Measurements from ENCODE around the gene POC1A.

Gene POC1A

DNA sequence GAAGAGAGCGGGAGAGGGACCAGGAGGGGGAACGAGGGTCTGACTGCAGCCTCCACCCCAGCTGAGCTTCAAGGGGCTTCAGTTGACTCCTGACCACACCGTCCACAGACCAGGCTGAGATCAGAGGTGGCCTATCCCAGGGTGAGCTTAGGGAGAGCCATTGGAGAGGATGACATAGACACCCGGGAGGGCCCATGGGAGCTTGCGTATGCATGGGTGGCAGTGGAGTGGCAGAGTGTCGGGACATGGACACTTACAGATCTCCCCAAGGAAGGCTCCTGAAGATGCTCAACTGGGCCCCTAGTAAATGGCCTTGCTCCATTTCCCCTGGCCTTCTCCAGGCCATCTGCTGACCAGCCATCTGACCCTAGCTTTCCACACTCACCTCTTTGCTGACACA, 31.1 kb upstream of the POC1A start:
- no peak for DNase-seq (ENCODE audit: extremely low spot score)
- ChIA-PET CTCF (interaction anchor here (1.5 to 3.8 kb wide), 3 partner anchors 10 to 23 kb away, joined by 5 to 17 read pairs (median 6); no protein-coding TSS in a partner anchor), POLR2A (no interaction called here)
- TF ChIP-seq, protein P1, sequence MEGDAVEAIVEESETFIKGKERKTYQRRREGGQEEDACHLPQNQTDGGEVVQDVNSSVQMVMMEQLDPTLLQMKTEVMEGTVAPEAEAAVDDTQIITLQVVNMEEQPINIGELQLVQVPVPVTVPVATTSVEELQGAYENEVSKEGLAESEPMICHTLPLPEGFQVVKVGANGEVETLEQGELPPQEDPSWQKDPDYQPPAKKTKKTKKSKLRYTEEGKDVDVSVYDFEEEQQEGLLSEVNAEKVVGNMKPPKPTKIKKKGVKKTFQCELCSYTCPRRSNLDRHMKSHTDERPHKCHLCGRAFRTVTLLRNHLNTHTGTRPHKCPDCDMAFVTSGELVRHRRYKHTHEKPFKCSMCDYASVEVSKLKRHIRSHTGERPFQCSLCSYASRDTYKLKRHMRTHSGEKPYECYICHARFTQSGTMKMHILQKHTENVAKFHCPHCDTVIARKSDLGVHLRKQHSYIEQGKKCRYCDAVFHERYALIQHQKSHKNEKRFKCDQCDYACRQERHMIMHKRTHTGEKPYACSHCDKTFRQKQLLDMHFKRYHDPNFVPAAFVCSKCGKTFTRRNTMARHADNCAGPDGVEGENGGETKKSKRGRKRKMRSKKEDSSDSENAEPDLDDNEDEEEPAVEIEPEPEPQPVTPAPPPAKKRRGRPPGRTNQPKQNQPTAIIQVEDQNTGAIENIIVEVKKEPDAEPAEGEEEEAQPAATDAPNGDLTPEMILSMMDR (IDR thresholded peaks at IDR 0.05; ENCODE audit: control extremely low read depth, extremely low read depth, low read depth, missing control alignments) = no peak

DNA sequence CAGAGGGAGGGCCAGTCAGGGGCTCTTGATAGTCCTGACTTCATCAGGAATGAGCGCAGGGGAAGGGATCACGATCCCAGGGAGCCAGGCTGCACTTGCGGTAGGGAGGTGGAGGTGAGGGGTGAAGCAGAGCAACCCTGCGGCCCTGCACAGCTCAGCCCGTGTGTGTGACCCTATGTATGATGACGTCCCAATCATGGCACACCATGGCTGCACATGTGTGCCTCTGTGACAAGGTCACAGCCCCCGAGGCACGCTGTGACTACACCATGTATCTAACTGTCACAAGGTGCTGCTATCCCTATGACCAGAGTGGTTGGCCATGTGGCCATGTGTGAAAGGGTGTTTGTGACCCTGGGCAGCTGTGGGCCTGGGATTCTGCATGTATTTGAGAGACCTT, 30.5 kb upstream of the POC1A start:
- ChIA-PET POLR2A (no interaction called here), CTCF (interaction anchor here (1.4 to 1.5 kb wide), 3 partner anchors 8 to 149 kb away, joined by 4 to 7 read pairs (median 4); no protein-coding TSS in a partner anchor)
- no peak for DNase-seq (ENCODE audit: extremely low spot score)
- TF ChIP-seq, protein P1 (IDR thresholded peaks at IDR 0.05; ENCODE audit: control extremely low read depth, extremely low read depth, low read depth, missing control alignments) = no peak

DNA sequence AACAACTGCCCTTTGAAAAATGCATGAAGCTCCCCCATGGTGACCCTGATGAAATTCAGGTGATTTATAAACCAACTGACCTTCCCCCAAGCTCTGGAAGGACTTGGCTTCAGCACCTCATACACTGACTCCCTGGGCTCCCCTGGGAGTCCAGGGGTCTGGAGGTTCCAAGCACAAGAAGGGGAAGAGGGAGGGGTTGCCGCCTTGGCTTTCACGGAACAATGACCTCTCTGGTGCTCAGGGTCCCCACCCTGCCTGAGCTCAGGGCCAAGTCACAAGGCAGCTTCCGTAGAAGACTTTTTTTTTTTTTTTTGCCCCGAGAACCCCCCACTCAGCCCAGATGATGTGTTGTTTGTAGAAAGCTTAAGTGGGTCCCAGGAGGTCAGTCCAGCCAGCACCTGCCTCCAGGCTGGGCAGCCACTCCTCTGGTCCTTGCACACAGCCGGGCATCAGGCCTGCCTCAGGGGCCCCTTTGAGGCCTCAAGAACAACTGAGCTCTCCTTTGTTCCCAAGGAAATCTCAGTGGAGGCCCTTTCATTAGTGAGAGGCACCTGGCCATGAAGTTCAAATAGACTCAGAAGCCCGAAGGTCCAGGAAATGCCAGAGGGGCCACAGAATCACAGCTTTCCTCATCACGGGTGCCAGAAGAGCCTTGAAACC, 29.7 kb upstream of the POC1A start:
- no peak for DNase-seq (ENCODE audit: extremely low spot score)
- CTCF ChIA-PET = interaction anchor here (0.8 to 1.7 kb wide), 8 partner anchors 9 to 148 kb away, joined by 3 to 7 read pairs (median 4); no protein-coding TSS in a partner anchor
- TF ChIP-seq, protein P1 (IDR thresholded peaks at IDR 0.05; ENCODE audit: control extremely low read depth, extremely low read depth, low read depth, missing control alignments) = no peak
- POLR2A ChIA-PET = no interaction called here

DNA sequence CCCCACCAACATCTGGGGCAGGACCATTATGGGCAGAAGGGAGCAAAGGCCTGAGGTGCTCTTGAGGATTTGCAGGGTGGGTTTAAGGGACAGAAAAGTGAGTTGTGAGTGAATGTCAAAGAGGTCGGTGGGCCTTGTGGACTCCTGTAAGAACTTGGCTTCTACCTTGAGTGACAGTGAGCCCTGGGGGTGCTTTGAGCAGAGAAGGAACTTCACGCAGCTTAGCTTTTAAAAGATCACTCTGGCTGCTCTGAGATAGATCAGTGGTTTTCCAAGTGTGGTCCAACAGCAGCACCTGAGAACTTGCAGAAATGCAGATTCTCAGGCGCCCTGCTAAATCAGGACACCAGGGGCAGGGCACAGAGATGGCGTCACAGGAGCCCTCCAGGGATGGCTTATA, 28.5 kb upstream of the POC1A start:
- TF ChIP-seq, protein P1 (IDR thresholded peaks at IDR 0.05; ENCODE audit: control extremely low read depth, extremely low read depth, low read depth, missing control alignments) = no peak
- CTCF ChIA-PET = interaction anchor here (1.3 to 1.7 kb wide), 2 partner anchors 11 to 14 kb away, joined by 4 to 5 read pairs; no protein-coding TSS in a partner anchor
- DNase-seq (ENCODE audit: extremely low spot score) = no peak
- POLR2A ChIA-PET = no interaction called here

DNA sequence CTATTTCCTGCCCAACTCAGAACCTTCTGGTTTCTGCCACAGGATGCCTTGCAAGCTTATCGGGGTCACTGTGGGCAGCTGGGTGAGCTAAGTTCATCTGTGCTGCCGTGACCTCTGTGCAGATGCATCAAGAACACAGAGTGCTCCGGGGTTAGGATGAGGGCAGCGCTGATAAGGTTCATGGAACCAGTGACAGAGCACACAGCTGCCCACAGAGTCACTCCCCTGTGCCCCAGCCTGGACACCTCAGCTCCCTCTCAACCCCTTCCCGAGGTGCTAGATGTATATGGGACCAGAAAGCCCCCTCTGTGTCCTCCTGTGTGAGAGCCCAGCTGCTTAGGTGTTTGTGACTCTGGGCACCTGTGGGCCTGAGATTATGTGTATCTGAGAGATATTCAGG, 28.0 kb upstream of the POC1A start:
- TF ChIP-seq, protein P1 (IDR thresholded peaks at IDR 0.05; ENCODE audit: control extremely low read depth, extremely low read depth, low read depth, missing control alignments) = no peak
- ChIA-PET POLR2A (no interaction called here), CTCF (no interaction called here)
- no peak for DNase-seq (ENCODE audit: extremely low spot score)

DNA sequence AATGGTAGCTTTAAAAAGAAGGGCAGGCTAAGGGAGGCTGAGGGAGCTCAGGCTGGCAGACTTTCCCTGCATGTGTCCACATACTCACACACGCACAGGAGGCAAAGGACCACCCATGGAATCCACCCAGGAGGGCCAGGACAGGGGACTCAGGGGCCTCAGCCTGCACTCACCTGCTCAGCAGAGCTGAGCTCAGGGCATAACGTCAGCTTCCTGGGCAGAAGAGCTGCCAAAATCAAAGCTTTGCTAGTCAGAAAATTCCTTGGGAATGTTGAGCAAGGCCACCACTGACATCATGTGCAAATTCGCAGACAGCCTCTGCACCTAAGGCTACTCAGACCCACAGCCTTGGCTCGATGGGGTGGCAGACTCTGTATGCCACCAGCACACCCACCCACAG, 27.3 kb upstream of the POC1A start:
- TF ChIP-seq, protein P1 (IDR thresholded peaks at IDR 0.05; ENCODE audit: control extremely low read depth, extremely low read depth, low read depth, missing control alignments) = no peak
- DNase-seq (ENCODE audit: extremely low spot score) = no peak
- CTCF ChIA-PET = interaction anchor here (1.9 kb wide), 1 partner anchor 27 kb away, joined by 4 read pairs; the partner anchor contains the start of gene POC1A
- POLR2A ChIA-PET = no interaction called here
